HepG2 (cell line): Measurements from ENCODE around the gene RPL32. TPM values are rescaled to one million over a fixed set of nuclear protein-coding genes. Genes with fewer than 3 reads are reported as not detected.

Experiments
- CBX5 ChIP-seq: sonication (generic); formaldehyde crosslinking; IDR thresholded peaks from 2 replicates; pipeline ENCODE4 v1.4.0; 2020; ENCODE audit warnings: missing genetic modification reagents, borderline replicate concordance
- CEBPG ChIP-seq: IDR thresholded peaks from 2 replicates; pipeline ENCODE4 v1.6.1; 2016
- EEA1 ChIP-seq: sonication (generic); formaldehyde crosslinking; IDR thresholded peaks from 2 replicates; pipeline ENCODE4 v1.5.1; 2020; ENCODE audit warnings: mild to moderate bottlenecking, missing genetic modification reagents, borderline replicate concordance
- ETV6 ChIP-seq: sonication (generic); formaldehyde crosslinking; conservative IDR thresholded peaks from 2 replicates; pipeline ENCODE4 v1.4.0; 2020; ENCODE audit warnings: missing genetic modification reagents
- FOXJ3 ChIP-seq: sonication (generic); formaldehyde crosslinking; IDR thresholded peaks from 2 replicates; pipeline ENCODE4 v1.4.0; 2020; ENCODE audit warnings: missing genetic modification reagents, mild to moderate bottlenecking, borderline replicate concordance
- HCFC1 ChIP-seq: fragments of 150-350 bp; IDR thresholded peaks from 2 replicates; pipeline ENCODE4 v1.6.1; 2014; ENCODE audit warnings: low read depth, low read length
- HOXA9 ChIP-seq: sonication (generic); formaldehyde crosslinking; IDR thresholded peaks from 2 replicates; pipeline ENCODE4 v1.8.1; 2022; ENCODE audit warnings: missing genetic modification reagents, mild to moderate bottlenecking, moderate library complexity, borderline replicate concordance
- JUND ChIP-seq: sonication (generic); formaldehyde crosslinking; IDR thresholded peaks from 2 replicates; pipeline ENCODE4 v1.8.0; 2022; ENCODE audit warnings: mild to moderate bottlenecking, missing genetic modification reagents
- MYC ChIP-seq: sonication (generic); formaldehyde crosslinking; IDR thresholded peaks from 2 replicates; pipeline ENCODE4 v1.9.0; 2021; ENCODE audit warnings: missing genetic modification reagents, borderline replicate concordance
- NR2F6 ChIP-seq, 2 experiments: IDR thresholded peaks; 2 replicates each; pipeline ENCODE4 v1.6.1; 2016; ENCODE audit warnings: antibody characterized with exemption in 1 of 2, mild to moderate bottlenecking in 1 of 2
- POLR2AphosphoS5 ChIP-seq: IDR thresholded peaks from 2 replicates; pipeline ENCODE4 v1.6.1; 2012; ENCODE audit warnings: low read depth, low read length
- RNF2 ChIP-seq: fragments of 450-650 bp; conservative IDR thresholded peaks from 2 replicates; pipeline ENCODE4 v1.6.1; 2016; ENCODE audit warnings: low read depth
- U2AF1 ChIP-seq: fragments of 200-400 bp; formaldehyde crosslinking; optimal IDR thresholded peaks from 2 replicates; pipeline ENCODE3; 2017; ENCODE audit warnings: mild to moderate bottlenecking, low read depth, low read length
- YEATS4 ChIP-seq: sonication (generic); formaldehyde crosslinking; IDR thresholded peaks from 2 replicates; pipeline ENCODE4 v1.4.0; 2020; ENCODE audit warnings: missing genetic modification reagents, borderline replicate concordance
- ZNF530 ChIP-seq: sonication (generic); formaldehyde crosslinking; IDR thresholded peaks from 2 replicates; pipeline ENCODE4 v1.5.0; 2020; ENCODE audit warnings: low read depth, mild to moderate bottlenecking, missing genetic modification reagents
- ZNF589 ChIP-seq: sonication (generic); formaldehyde crosslinking; conservative IDR thresholded peaks from 2 replicates; pipeline ENCODE4 v1.8.0; 2022; ENCODE audit warnings: mild to moderate bottlenecking, moderate library complexity, missing genetic modification reagents
- polyA plus RNA-seq, 8 experiments: library from polyadenylated mRNA; depleted of rRNA in 3 of 8; stranded (reverse) in 7 of 8; unstranded in 1 of 8; fragments of >200 nt; fragmentation: Illumina TruSeq in 4 of 8; extraction: Trizol in 4 of 8; gene quantifications; 2 replicates each; pipeline versions ENCODE4 v1.2.1 to v1.2.3, GENCODE V29; 2011 to 2016; ENCODE audit warnings: low read depth in 4 of 8, missing spikeins in 1 of 8, mixed read lengths in 1 of 8; ENCODE audit not compliant: insufficient read depth in 1 of 8
- total RNA-seq, 5 experiments: library from RNA; depleted of rRNA; stranded (reverse); fragments of >200 nt; fragmentation: Illumina TruSeq; extraction: Trizol; gene quantifications; 2 replicates each; pipeline ENCODE4 v1.2.3, GENCODE V29; 2016; ENCODE audit warnings: low read depth in 1 of 5
- TF ChIP-seq, protein P1 (sequence below): sonication (generic); formaldehyde crosslinking; IDR thresholded peaks from 2 replicates; pipeline ENCODE4 v1.4.0; 2020; ENCODE audit warnings: missing genetic modification reagents
- TF ChIP-seq, protein P2 (sequence below): sonication (generic); formaldehyde crosslinking; IDR thresholded peaks from 2 replicates; pipeline ENCODE4 v1.4.0; 2020; ENCODE audit warnings: missing genetic modification reagents
- TF ChIP-seq, protein P3 (sequence below): sonication (generic); formaldehyde crosslinking; IDR thresholded peaks from 2 replicates; pipeline ENCODE4 v1.5.0; 2020; ENCODE audit warnings: missing genetic modification reagents
- TF ChIP-seq, protein P4 (sequence below): sonication (generic); formaldehyde crosslinking; IDR thresholded peaks from 2 replicates; pipeline ENCODE4 v1.5.0; 2020; ENCODE audit warnings: missing genetic modification reagents, mild to moderate bottlenecking, borderline replicate concordance

The RPL32 gene
- total and polyA plus RNA-seq, 2 of the 13 experiments (the other 11 are each of a cell fraction or from before 2014, with no cell fraction given): 1,781 to 2,401 TPM

DNA sequence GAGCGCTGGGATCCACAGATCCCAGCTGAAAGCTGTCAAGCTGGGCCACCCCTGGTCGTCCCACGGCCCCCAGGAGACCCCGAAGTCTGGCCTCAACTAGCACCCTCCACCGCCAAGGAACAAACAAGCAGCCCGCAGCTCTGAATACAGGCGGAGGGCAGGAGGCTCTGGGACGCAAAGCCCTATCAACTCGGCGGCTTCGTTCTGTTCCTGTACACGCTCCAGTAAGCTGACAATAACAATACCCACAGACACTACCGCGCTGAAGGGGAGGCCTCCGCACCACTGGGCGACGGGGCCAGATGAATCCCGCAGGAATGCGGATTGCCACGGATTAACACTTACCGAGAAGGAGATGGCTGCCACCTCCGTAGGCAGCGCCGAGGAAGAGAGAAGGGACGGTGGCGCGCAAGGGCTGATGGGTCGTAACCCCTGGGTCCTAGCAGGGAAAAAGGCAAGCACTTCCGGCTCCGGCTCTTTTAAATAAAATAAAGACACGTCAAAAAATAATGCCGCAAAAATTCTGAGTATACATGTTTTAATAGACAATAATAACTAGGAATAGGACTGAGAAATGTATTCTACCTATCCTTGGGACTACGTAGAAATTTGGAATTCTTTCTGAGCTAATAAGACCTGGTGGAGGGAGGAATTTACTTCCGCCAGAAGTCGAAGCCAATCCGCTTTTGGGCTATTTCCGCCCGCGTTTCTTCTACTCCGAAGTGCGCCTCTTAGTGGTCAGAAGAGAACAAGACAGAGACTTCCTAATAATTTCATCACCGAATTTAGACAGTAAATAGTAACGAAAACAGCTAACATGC lies at the start of gene RPL32 (continued):
- TF ChIP-seq, protein P1, sequence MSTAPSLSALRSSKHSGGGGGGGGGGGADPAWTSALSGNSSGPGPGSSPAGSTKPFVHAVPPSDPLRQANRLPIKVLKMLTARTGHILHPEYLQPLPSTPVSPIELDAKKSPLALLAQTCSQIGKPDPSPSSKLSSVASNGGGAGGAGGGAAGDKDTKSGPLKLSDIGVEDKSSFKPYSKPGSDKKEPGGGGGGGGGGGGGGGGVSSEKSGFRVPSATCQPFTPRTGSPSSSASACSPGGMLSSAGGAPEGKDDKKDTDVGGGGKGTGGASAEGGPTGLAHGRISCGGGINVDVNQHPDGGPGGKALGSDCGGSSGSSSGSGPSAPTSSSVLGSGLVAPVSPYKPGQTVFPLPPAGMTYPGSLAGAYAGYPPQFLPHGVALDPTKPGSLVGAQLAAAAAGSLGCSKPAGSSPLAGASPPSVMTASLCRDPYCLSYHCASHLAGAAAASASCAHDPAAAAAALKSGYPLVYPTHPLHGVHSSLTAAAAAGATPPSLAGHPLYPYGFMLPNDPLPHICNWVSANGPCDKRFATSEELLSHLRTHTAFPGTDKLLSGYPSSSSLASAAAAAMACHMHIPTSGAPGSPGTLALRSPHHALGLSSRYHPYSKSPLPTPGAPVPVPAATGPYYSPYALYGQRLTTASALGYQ (CRISPR knock-in tag): 0 out of 2 replicates have a peak, but pooled peaks have one; percentile 47
- 0 out of 2 replicates have a peak, but pooled peaks have one; percentile 18 for TF ChIP-seq RNF2
- TF ChIP-seq YEATS4 (CRISPR knock-in tag): peak; percentile 98
- TF ChIP-seq POLR2AphosphoS5: peak; percentile 99
- TF ChIP-seq MYC (CRISPR knock-in tag): peak; percentile 99
- TF ChIP-seq NR2F6 (IDR thresholded peaks at IDR 0.05): peak; percentile 73
- peak; percentile 41; the same call in 1 of the 2 replicates for TF ChIP-seq NR2F6 (CRISPR knock-in tag; IDR thresholded peaks at IDR 0.05)
- TF ChIP-seq, protein P2, sequence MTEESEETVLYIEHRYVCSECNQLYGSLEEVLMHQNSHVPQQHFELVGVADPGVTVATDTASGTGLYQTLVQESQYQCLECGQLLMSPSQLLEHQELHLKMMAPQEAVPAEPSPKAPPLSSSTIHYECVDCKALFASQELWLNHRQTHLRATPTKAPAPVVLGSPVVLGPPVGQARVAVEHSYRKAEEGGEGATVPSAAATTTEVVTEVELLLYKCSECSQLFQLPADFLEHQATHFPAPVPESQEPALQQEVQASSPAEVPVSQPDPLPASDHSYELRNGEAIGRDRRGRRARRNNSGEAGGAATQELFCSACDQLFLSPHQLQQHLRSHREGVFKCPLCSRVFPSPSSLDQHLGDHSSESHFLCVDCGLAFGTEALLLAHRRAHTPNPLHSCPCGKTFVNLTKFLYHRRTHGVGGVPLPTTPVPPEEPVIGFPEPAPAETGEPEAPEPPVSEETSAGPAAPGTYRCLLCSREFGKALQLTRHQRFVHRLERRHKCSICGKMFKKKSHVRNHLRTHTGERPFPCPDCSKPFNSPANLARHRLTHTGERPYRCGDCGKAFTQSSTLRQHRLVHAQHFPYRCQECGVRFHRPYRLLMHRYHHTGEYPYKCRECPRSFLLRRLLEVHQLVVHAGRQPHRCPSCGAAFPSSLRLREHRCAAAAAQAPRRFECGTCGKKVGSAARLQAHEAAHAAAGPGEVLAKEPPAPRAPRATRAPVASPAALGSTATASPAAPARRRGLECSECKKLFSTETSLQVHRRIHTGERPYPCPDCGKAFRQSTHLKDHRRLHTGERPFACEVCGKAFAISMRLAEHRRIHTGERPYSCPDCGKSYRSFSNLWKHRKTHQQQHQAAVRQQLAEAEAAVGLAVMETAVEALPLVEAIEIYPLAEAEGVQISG (CRISPR knock-in tag): peak; percentile 87
- TF ChIP-seq, protein P3, sequence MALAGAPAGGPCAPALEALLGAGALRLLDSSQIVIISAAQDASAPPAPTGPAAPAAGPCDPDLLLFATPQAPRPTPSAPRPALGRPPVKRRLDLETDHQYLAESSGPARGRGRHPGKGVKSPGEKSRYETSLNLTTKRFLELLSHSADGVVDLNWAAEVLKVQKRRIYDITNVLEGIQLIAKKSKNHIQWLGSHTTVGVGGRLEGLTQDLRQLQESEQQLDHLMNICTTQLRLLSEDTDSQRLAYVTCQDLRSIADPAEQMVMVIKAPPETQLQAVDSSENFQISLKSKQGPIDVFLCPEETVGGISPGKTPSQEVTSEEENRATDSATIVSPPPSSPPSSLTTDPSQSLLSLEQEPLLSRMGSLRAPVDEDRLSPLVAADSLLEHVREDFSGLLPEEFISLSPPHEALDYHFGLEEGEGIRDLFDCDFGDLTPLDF (CRISPR knock-in tag): peak; percentile 80
- TF ChIP-seq ZNF589 (CRISPR knock-in tag): no peak
- no peak for TF ChIP-seq ZNF530 (CRISPR knock-in tag)
- no peak; the same call in 1 of the 2 replicates for TF ChIP-seq ETV6 (CRISPR knock-in tag)
- peak; percentile 75; the same call in 1 of the 2 replicates for TF ChIP-seq CBX5
- TF ChIP-seq, protein P4, sequence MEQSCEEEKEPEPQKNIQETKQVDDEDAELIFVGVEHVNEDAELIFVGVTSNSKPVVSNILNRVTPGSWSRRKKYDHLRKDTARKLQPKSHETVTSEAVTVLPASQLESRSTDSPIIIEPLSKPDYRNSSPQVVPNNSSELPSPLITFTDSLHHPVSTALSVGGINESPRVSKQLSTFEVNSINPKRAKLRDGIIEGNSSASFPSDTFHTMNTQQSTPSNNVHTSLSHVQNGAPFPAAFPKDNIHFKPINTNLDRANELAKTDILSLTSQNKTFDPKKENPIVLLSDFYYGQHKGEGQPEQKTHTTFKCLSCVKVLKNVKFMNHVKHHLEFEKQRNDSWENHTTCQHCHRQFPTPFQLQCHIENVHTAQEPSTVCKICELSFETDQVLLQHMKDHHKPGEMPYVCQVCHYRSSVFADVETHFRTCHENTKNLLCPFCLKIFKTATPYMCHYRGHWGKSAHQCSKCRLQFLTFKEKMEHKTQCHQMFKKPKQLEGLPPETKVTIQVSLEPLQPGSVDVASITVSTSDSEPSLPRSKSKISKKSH (CRISPR knock-in tag): peak; percentile 88
- peak; percentile 77; the same call in 1 of the 2 replicates for TF ChIP-seq EEA1 (CRISPR knock-in tag)
- no peak for TF ChIP-seq U2AF1
- TF ChIP-seq HOXA9 (CRISPR knock-in tag): 0 out of 2 replicates have a peak, but pooled peaks have one; percentile 12
- TF ChIP-seq FOXJ3 (CRISPR knock-in tag): 0 out of 2 replicates have a peak, but pooled peaks have one; percentile 37
- peak; percentile 58; the same call in 1 of the 2 replicates for TF ChIP-seq CEBPG
- TF ChIP-seq HCFC1: peak; percentile 51
- peak; percentile 36; the same call in 1 of the 2 replicates for TF ChIP-seq JUND (CRISPR knock-in tag)
